ENCODE data around the gene FHAD1.
A peak's percentile ranks its signal among the peaks of the same experiment; 100 is the strongest.
"Not testable (repeated sequence)": the region's sequence is repeated elsewhere in the genome, so short reads cannot be mapped to it uniquely, and the experiment has no call there.

FHAD1 gene

GRCh38 chr1:15277933-15278332 lies 30.9 kb downstream of the FHAD1 start:
- DNase-seq, result no peak

GRCh38 chr1:15279576-15280230 lies 32.7 kb downstream of the FHAD1 start:
- DNase-seq, result no peak

- no peak for DNase-seq
Observed at GRCh38 chr1:15280416-15280815, 33.4 kb downstream of the FHAD1 start.

GRCh38 chr1:15282038-15282437 lies 35.0 kb downstream of the FHAD1 start:
- no peak for DNase-seq

GRCh38 chr1:15282810-15283474 lies 35.9 kb downstream of the FHAD1 start:
- peak; percentile 3 for DNase-seq

GRCh38 chr1:15283526-15283925 lies 36.5 kb downstream of the FHAD1 start:
- peak; percentile 9 for DNase-seq

- no peak for DNase-seq
Observed at GRCh38 chr1:15286452-15286851, 39.4 kb downstream of the FHAD1 start.

GRCh38 chr1:15287035-15287979 lies 40.3 kb downstream of the FHAD1 start:
- no peak for DNase-seq

- peak; percentile 6 for DNase-seq
Observed at GRCh38 chr1:15288173-15288926, 41.3 kb downstream of the FHAD1 start.

GRCh38 chr1:15289251-15289651 lies 42.2 kb downstream of the FHAD1 start:
- DNase-seq, result no peak

- no peak for DNase-seq
Observed at GRCh38 chr1:15290382-15290781, 43.4 kb downstream of the FHAD1 start.

- DNase-seq, result no peak
Observed at GRCh38 chr1:15295696-15296095, 48.7 kb downstream of the FHAD1 start.

- no peak for DNase-seq
Observed at GRCh38 chr1:15296585-15297321, 49.7 kb downstream of the FHAD1 start.

- not testable (repeated sequence) for DNase-seq
Observed at GRCh38 chr1:15297975-15298374, 51.0 kb downstream of the FHAD1 start.

- DNase-seq, result no peak
Observed at GRCh38 chr1:15299179-15299578, 52.2 kb downstream of the FHAD1 start.

GRCh38 chr1:15299806-15300205 lies 52.8 kb downstream of the FHAD1 start:
- DNase-seq, result no peak

GRCh38 chr1:15303935-15304334 lies 56.9 kb downstream of the FHAD1 start:
- peak; percentile 61 for DNase-seq

GRCh38 chr1:15304708-15305467 lies 57.9 kb downstream of the FHAD1 start:
- DNase-seq, result peak; percentile 37

GRCh38 chr1:15305468-15305770 lies 58.4 kb downstream of the FHAD1 start:
- DNase-seq, result no peak

GRCh38 chr1:15306352-15306751 lies 59.3 kb downstream of the FHAD1 start:
- not testable (repeated sequence) for DNase-seq

GRCh38 chr1:15308135-15308534 lies 61.1 kb downstream of the FHAD1 start:
- no peak for DNase-seq

GRCh38 chr1:15308621-15309027 lies 61.6 kb downstream of the FHAD1 start:
- DNase-seq, result no peak
